GM21390 (cell line): ENCODE measurements around the gene FBXL3.

ENCODE experiments used
- ATAC-seq: cut with Tn5 transposase; IDR thresholded peaks from one replicate; pipeline ENCODE4 v1.9.1; 2021; ENCODE audit not compliant: unreplicated experiment

The FBXL3 gene

GRCh38 chr13:77026861-77027621, at the start of gene FBXL3:
TSS of gene FBXL3 (minus strand) at chr13:77027159. CDS start at chr13:77021860, 5,299 bp downstream.
- ATAC-seq: peak; percentile 56

- no peak for ATAC-seq
Observed at GRCh38 chr13:77067519-77067918, 40.6 kb upstream of the FBXL3 start.

- ATAC-seq: no peak
Observed at GRCh38 chr13:77065461-77066147, 38.6 kb upstream of the FBXL3 start.

GRCh38 chr13:77062097-77062496, 35.1 kb upstream of the FBXL3 start:
- no peak for ATAC-seq

- ATAC-seq: no peak
Observed at GRCh38 chr13:77061362-77061761, 34.4 kb upstream of the FBXL3 start.

GRCh38 chr13:77056886-77057285, 29.9 kb upstream of the FBXL3 start:
- no peak for ATAC-seq

- no peak for ATAC-seq
Observed at GRCh38 chr13:77056382-77056781, 29.4 kb upstream of the FBXL3 start.

GRCh38 chr13:77055158-77055557, 28.2 kb upstream of the FBXL3 start:
- no peak for ATAC-seq

GRCh38 chr13:77053192-77053591, 26.2 kb upstream of the FBXL3 start:
- no peak for ATAC-seq

GRCh38 chr13:77048681-77049080, 21.7 kb upstream of the FBXL3 start:
- no peak for ATAC-seq

GRCh38 chr13:77047649-77048343, 20.8 kb upstream of the FBXL3 start:
- ATAC-seq: no peak

- ATAC-seq: no peak
Observed at GRCh38 chr13:77042566-77043177, 15.7 kb upstream of the FBXL3 start.

GRCh38 chr13:77040835-77041234, 13.9 kb upstream of the FBXL3 start:
- no peak for ATAC-seq

- no peak for ATAC-seq
Observed at GRCh38 chr13:77040076-77040475, 13.1 kb upstream of the FBXL3 start.

- ATAC-seq: no peak
Observed at GRCh38 chr13:77038907-77039480, 12.0 kb upstream of the FBXL3 start.

GRCh38 chr13:77036279-77036678, 9.3 kb upstream of the FBXL3 start:
- no peak for ATAC-seq

- ATAC-seq: no peak
Observed at GRCh38 chr13:77034881-77035280, 7.9 kb upstream of the FBXL3 start.

- no peak for ATAC-seq
Observed at GRCh38 chr13:77033717-77034302, 6.9 kb upstream of the FBXL3 start.

GRCh38 chr13:77031656-77032243, 4.8 kb upstream of the FBXL3 start:
- no peak for ATAC-seq

- ATAC-seq: no peak
Observed at GRCh38 chr13:77029436-77029835, 2.5 kb upstream of the FBXL3 start.
